Vagina (tissue), 2 donors: ENCODE results near the gene CHIC2. TPM values are rescaled to one million over a fixed set of nuclear protein-coding genes. Genes with fewer than 3 reads are reported as not detected.

Experiments used
- DNase-seq, 2 donors: peaks; one replicate each; pipeline ENCODE4 v3.0.0-alpha.2; 2017; ENCODE audit errors: extremely low spot score in 2 of 2
- H3K27ac ChIP-seq: fragments of 200-600 bp; sonication (generic); one replicate; pipeline ENCODE4 v1.5.1; 2019
- H3K27me3 ChIP-seq: fragments of 200-600 bp; sonication (generic); one replicate; pipeline ENCODE4 v1.5.1; 2019
- H3K36me3 ChIP-seq, 2 donors: fragments of 200-600 bp; sonication (generic); one replicate each; pipeline ENCODE4 v1.5.1; 2017 to 2019
- H3K4me1 ChIP-seq: fragments of 200-600 bp; sonication (generic); one replicate; pipeline ENCODE4 v1.5.1; 2019
- H3K4me3 ChIP-seq, 2 donors: fragments of 200-600 bp; sonication (generic); 1 replicate in 1 of 2; 2 replicates in 1 of 2; pipeline ENCODE4 v1.5.1; 2016 to 2019
- H3K9me3 ChIP-seq: fragments of 200-600 bp; sonication (generic); one replicate; pipeline ENCODE4 v1.5.1; 2019
- CTCF ChIP-seq, 3 experiments: fragments of 450-650 bp in 2 of 3; fragments of 200-600 bp in 1 of 3; sonication (generic) in 1 of 3; IDR thresholded peaks; one replicate each; pipeline ENCODE4 v1.5.1; 2017 to 2019; ENCODE audit warnings: antibody characterized with exemption in 3 of 3, mild to moderate bottlenecking in 2 of 3, moderate library complexity in 2 of 3
- POLR2A ChIP-seq, 2 donors: fragments of 450-650 bp; IDR thresholded peaks; one replicate each; pipeline ENCODE4 v1.6.1; 2017; ENCODE audit warnings: antibody characterized with exemption in 2 of 2, mild to moderate bottlenecking in 2 of 2, moderate library complexity in 2 of 2
- POLR2AphosphoS5 ChIP-seq, 2 donors: sonication (generic); formaldehyde crosslinking; IDR thresholded peaks; one replicate each; pipeline ENCODE4 v1.9.0; 2017; ENCODE audit warnings: antibody characterized with exemption in 2 of 2, mild to moderate bottlenecking in 2 of 2, low read depth in 1 of 2; ENCODE audit not compliant: insufficient read depth in 1 of 2
- intact Hi-C: fragments of 100-400 bp; cut with DNase I; formaldehyde crosslinking; loops from one replicate; pipeline ENCODE4 v1.15.1; 2023
- total RNA-seq: library from RNA; depleted of rRNA; stranded (reverse); fragments of >200 nt; gene quantifications from one replicate; pipeline ENCODE4 v1.2.3, GENCODE V29; 2016

The CHIC2 gene
- total RNA-seq, 1 donor from 2014 or later = 40.0 TPM

DNA sequence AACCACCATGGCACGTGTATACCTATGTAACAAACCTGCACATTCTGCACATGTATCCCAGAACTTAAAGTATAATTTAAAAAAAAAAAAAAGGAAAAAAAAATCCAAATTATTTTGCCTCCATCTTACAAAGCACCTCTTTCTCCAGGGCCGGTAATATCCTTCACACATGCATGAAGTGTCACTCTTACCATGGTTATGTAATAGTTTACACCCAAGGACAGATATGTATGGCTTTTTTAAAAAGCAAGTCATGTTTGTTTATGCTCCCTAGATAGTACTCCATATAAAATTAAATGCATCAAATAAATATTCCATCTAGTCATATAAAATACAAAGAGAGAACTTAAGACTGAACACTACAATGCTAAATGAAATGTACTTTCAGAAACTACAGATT is 22.5 kb downstream of the CHIC2 start:
- Histone ChIP-seq H3K27me3 (no peaks in the 10 kb centered on the region), H3K4me3 (no peak overlapping the region), H3K9me3 (no peaks in the 10 kb centered on the region), H3K36me3 (no peaks in the 10 kb centered on the region), H3K4me1 (no peaks in the 10 kb centered on the region), H3K27ac (no peak overlapping the region)
- TF ChIP-seq POLR2AphosphoS5 (IDR thresholded peaks at IDR 0.05; ENCODE audit: insufficient read depth in 1 of 2, low read depth in 1 of 2) = no peak
- TF ChIP-seq CTCF (IDR thresholded peaks at IDR 0.05) = no peak
- TF ChIP-seq POLR2A (IDR thresholded peaks at IDR 0.05) = no peak
- DNase-seq = no peak
- intact Hi-C loops = no loop called here

DNA sequence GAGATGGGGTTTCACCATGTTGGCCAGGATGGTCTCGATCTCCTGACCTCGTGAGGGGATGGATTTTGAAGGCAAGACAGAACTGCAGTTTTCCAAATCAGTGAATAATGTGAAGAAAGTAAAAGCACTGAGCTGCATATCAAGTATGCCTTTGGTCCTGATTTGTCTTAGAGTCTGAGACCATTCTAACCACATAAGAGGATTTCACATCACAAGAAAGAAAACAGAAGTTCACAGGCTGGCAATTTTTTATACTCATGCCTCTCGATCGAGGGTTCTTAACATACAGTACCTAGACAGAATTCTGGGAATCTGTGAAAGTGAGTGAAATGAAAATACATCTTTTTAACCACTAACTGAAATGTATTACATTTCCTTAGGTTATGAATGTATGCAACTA is 23.3 kb downstream of the CHIC2 start:
- no peak for TF ChIP-seq POLR2A (IDR thresholded peaks at IDR 0.05)
- TF ChIP-seq CTCF (IDR thresholded peaks at IDR 0.05) = no peak

DNA sequence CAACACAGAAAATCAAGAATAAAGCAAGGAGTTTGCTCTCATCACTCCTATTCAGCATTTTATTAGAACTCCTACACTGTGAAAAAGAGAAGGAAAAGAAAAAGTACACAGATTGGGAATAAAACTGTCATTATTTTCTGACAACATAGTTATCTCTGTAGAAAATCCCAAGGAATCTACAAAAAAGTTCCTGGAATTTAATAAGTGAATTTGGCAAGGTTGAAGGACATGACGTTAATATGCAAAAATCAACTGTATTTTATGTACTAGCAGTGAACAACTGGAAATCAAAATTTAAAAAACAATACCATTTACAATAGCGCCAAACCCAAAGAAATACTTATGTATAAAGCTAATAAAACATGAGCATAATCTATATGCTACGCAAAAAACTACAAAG is 26.3 kb downstream of the CHIC2 start:
- Histone ChIP-seq H3K4me1 (no peaks in the 10 kb centered on the region), H3K36me3 (no peaks in the 10 kb centered on the region), H3K9me3 (no peaks in the 10 kb centered on the region), H3K27ac (no peak overlapping the region), H3K27me3 (no peaks in the 10 kb centered on the region), H3K4me3 (no peak overlapping the region)
- no peak for TF ChIP-seq POLR2A (IDR thresholded peaks at IDR 0.05)
- no peak for TF ChIP-seq CTCF (IDR thresholded peaks at IDR 0.05)
- TF ChIP-seq POLR2AphosphoS5 (IDR thresholded peaks at IDR 0.05; ENCODE audit: insufficient read depth in 1 of 2, low read depth in 1 of 2) = no peak
- intact Hi-C loops = no loop called here
- no peak for DNase-seq

More for the DNA sequence above, 23.3 kb downstream of the CHIC2 start:
- Histone ChIP-seq H3K9me3 (no peaks in the 10 kb centered on the region), H3K4me1 (no peaks in the 10 kb centered on the region), H3K27me3 (no peaks in the 10 kb centered on the region), H3K4me3 (no peak overlapping the region), H3K27ac (no peak overlapping the region), H3K36me3 (no peaks in the 10 kb centered on the region)
- DNase-seq = no peak
- intact Hi-C loops = no loop called here

- Histone ChIP-seq H3K27ac (no peak overlapping the region), H3K36me3 (no peaks in the 10 kb centered on the region), H3K4me3 (no peak overlapping the region), H3K27me3 (no peaks in the 10 kb centered on the region), H3K9me3 (no peaks in the 10 kb centered on the region), H3K4me1 (no peaks in the 10 kb centered on the region)
- TF ChIP-seq POLR2AphosphoS5 (IDR thresholded peaks at IDR 0.05; ENCODE audit: insufficient read depth in 1 of 2, low read depth in 1 of 2) = no peak
- intact Hi-C loops = no loop called here
- DNase-seq = no peak
Measured at GRCh38 chr4:54036184-54036583, 28.2 kb downstream of the CHIC2 start.

DNA sequence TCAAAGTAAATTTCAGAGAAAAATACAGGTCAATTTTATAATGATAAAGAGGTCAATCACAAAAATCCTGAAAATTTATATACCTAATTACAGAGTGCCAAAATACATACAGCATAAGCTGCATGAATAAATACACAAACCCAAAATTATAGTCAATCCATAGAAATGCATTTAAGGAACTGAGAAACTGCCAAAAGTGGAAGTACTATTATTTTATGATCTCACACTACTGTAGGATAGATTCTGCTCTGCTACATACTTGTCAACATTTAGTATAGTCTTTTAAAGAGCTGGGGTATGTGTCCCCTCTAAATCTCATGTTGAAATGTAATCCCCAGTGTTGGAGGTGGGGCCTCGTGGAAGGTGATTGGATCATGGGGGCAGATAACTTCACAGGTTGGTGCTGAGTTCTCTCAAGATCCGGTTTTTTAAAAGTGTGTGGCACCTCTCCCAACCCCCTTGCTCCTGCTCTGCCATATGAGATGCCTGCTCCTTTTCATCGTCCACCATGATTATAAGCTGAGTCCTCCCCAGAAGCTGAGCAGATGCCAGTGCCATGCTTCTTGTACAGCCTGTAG is 31.8 kb downstream of the CHIC2 start:
- intact Hi-C loops = no loop called here
- no peak for DNase-seq

More for the DNA sequence above, 31.8 kb downstream of the CHIC2 start:
- no peak for TF ChIP-seq POLR2A (IDR thresholded peaks at IDR 0.05)
- no peak for TF ChIP-seq POLR2AphosphoS5 (IDR thresholded peaks at IDR 0.05; ENCODE audit: insufficient read depth in 1 of 2, low read depth in 1 of 2)
- TF ChIP-seq CTCF (IDR thresholded peaks at IDR 0.05) = no peak
- Histone ChIP-seq H3K4me1 (no peaks in the 10 kb centered on the region), H3K27me3 (no peaks in the 10 kb centered on the region), H3K27ac (no peak overlapping the region), H3K36me3 (no peaks in the 10 kb centered on the region), H3K4me3 (no peak overlapping the region), H3K9me3 (no peaks in the 10 kb centered on the region)
